B cell (primary cell): Measurements from ENCODE around the gene MANBA. TPM values are rescaled to one million over a fixed set of nuclear protein-coding genes. Genes with fewer than 3 reads are reported as not detected.

ENCODE experiments used
- ATAC-seq: fragments of 200-7000 bp; cut with Tn5 transposase; one replicate; pipeline ENCODE4 v1.10.0; 2021; ENCODE audit warnings: low read depth, mild to moderate bottlenecking, moderate number of reproducible peaks, moderate library complexity
- CTCF ChIA-PET: fragments of 350-600 bp; sonication (Branson Sonifier 250); formaldehyde crosslinking; loops from one replicate; lab custom pipeline; 2021; ENCODE audit warnings: antibody characterized with exemption, inconsistent platforms; lab: Charles Lee
- POLR2A ChIA-PET: fragments of 350-600 bp; sonication (Branson Sonifier 250); formaldehyde crosslinking; loops from one replicate; lab custom pipeline; 2021; ENCODE audit warnings: antibody characterized with exemption; lab: Charles Lee
- DNase-seq: peaks from one replicate; pipeline ENCODE4 v3.0.0; 2013
- H2AFZ ChIP-seq: 2 replicates; pipeline ENCODE4 v1.6.1; 2012; ENCODE audit warnings: mild to moderate bottlenecking, low read depth, low read length; ENCODE audit not compliant: insufficient read depth, poor library complexity, severe bottlenecking
- H3K27ac ChIP-seq, 2 donors: 1 replicate in 1 of 2; 2 replicates in 1 of 2; pipeline ENCODE4 v1.5.1; 2012 to 2013; ENCODE audit warnings: low read length in 2 of 2, mild to moderate bottlenecking in 2 of 2, moderate library complexity in 1 of 2
- H3K27me3 ChIP-seq, 4 experiments: fragments of 200-600 bp in 1 of 4; sonication (generic) in 1 of 4; replicated peaks in 1 of 4; 1 replicate in 2 of 4; 2 replicates in 2 of 4; pipeline versions ENCODE4 v1.6.1 to v1.7.0; 2013 to 2016; ENCODE audit warnings: low read length in 3 of 4, mild to moderate bottlenecking in 2 of 4, mixed read lengths in 1 of 4, moderate library complexity in 1 of 4; ENCODE audit not compliant: insufficient read depth in 4 of 4, control insufficient read depth in 3 of 4; ENCODE audit errors: control extremely low read depth in 1 of 4
- H3K36me3 ChIP-seq, 2 experiments: replicated peaks in 1 of 2; 1 replicate in 1 of 2; 2 replicates in 1 of 2; pipeline versions ENCODE4 v1.6.1 to v1.7.1; 2013; ENCODE audit warnings: low read length in 1 of 2; ENCODE audit not compliant: insufficient read depth in 2 of 2, control insufficient read depth in 1 of 2; ENCODE audit errors: control extremely low read depth in 1 of 2, extremely low read depth in 1 of 2
- H3K4me1 ChIP-seq, 2 donors: fragments of 200-600 bp in 1 of 2; sonication (generic) in 1 of 2; 1 replicate in 1 of 2; 2 replicates in 1 of 2; pipeline versions ENCODE4 v1.5.1 to v1.6.1; 2013 to 2017; ENCODE audit warnings: low read length in 2 of 2; ENCODE audit not compliant: control insufficient read depth in 2 of 2, insufficient read depth in 2 of 2
- H3K4me2 ChIP-seq: replicated peaks from 2 replicates; pipeline ENCODE3; 2012; ENCODE audit warnings: mild to moderate bottlenecking, low read depth, low read length; ENCODE audit not compliant: poor library complexity, severe bottlenecking
- H3K4me3 ChIP-seq, 5 experiments: fragments of 200-600 bp in 1 of 5; sonication (generic) in 1 of 5; 1 replicate in 3 of 5; 2 replicates in 2 of 5; pipeline versions ENCODE4 v1.5.1 to v1.7.0; 2011 to 2016; ENCODE audit warnings: low read length in 4 of 5, mild to moderate bottlenecking in 4 of 5, low read depth in 2 of 5, control low read depth in 1 of 5, moderate library complexity in 1 of 5; ENCODE audit not compliant: insufficient read depth in 1 of 5; ENCODE audit errors: control extremely low read depth in 1 of 5, extremely low read depth in 1 of 5
- H3K79me2 ChIP-seq: fragments of 200-600 bp; sonication (generic); one replicate; pipeline ENCODE4 v1.6.0; 2016; ENCODE audit warnings: low read length; ENCODE audit not compliant: control insufficient read depth, insufficient read depth
- H3K9ac ChIP-seq: fragments of 200-600 bp; sonication (generic); 2 replicates; pipeline ENCODE4 v1.6.1; 2017; ENCODE audit warnings: mild to moderate bottlenecking, low read length, moderate library complexity
- H3K9me3 ChIP-seq, 3 donors: one replicate each; pipeline versions ENCODE4 v1.6.1 to v1.7.1; 2013; ENCODE audit warnings: low read length in 2 of 3; ENCODE audit not compliant: control insufficient read depth in 2 of 3, insufficient read depth in 1 of 3; ENCODE audit errors: control extremely low read depth in 1 of 3
- H4K20me1 ChIP-seq: 2 replicates; pipeline ENCODE4 v1.6.0; 2012; ENCODE audit warnings: mild to moderate bottlenecking, low read length; ENCODE audit not compliant: insufficient read depth, control insufficient read depth, poor library complexity, severe bottlenecking
- H3K27ac Mint-ChIP-seq: one replicate; pipeline ENCODE4 v1.8.0; 2021; ENCODE audit warnings: mixed read lengths
- H3K27me3 Mint-ChIP-seq: one replicate; pipeline ENCODE4 v1.8.0; 2021; ENCODE audit warnings: mixed read lengths
- H3K4me1 Mint-ChIP-seq: one replicate; pipeline ENCODE4 v1.8.0; 2021; ENCODE audit warnings: mixed read lengths
- H3K4me3 Mint-ChIP-seq: one replicate; pipeline ENCODE4 v1.8.0; 2021; ENCODE audit warnings: mixed read lengths
- H3K9me3 Mint-ChIP-seq: one replicate; pipeline ENCODE4 v1.8.0; 2022; ENCODE audit warnings: mixed read lengths; ENCODE audit not compliant: insufficient read depth
- CTCF ChIP-seq: fragments of 200-600 bp; IDR thresholded peaks from one replicate; pipeline ENCODE4 v1.8.0; 2022; ENCODE audit warnings: antibody characterized with exemption, mild to moderate bottlenecking
- EZH2 ChIP-seq: IDR thresholded peaks from 2 replicates; pipeline ENCODE4 v1.6.1; 2012; ENCODE audit warnings: borderline replicate concordance, low read depth, mild to moderate bottlenecking, moderate library complexity, low read length; ENCODE audit not compliant: insufficient read depth, poor library complexity, severe bottlenecking
- WGBS: methylation state at CpG from one replicate; pipeline ENCODE4 v1.1.5; 2013; ENCODE audit warnings: missing lambda C conversion rate; ENCODE audit not compliant: insufficient coverage; 5-methylcytosine and 5-hydroxymethylcytosine counted together
- intact Hi-C: fragments of 100-400 bp; cut with micrococcal nuclease; formaldehyde crosslinking; loops from one replicate; pipeline ENCODE4 v1.10.0; 2022
- polyA plus RNA-seq: library from polyadenylated mRNA; depleted of rRNA; stranded (reverse); fragments of >200 nt; gene quantifications from 2 replicates; pipeline ENCODE4 v1.2.3, GENCODE V29; 2012
- total RNA-seq, 2 donors: library from RNA; stranded (reverse); fragments of 120-200 nt in 1 of 2; gene quantifications; 1 replicate in 1 of 2; 2 replicates in 1 of 2; pipeline versions ENCODE4 v1.2.3 to v1.2.4, GENCODE V29; 2013 to 2022

The MANBA gene
- total and polyA plus RNA-seq, 2 donors (not counting 1 experiment from before 2014, with no cell fraction given): 91.6 to 119 TPM

GRCh38 chr4:102787944-102788343 lies 27.2 kb upstream of the MANBA start:
- Histone ChIP-seq H3K4me1 (no peaks in the 10 kb centered on the region), H3K27me3 (no peaks in the 10 kb centered on the region), H3K9ac (no peak overlapping the region), H3K9me3 (peaks cover 0 to 2% (median 0%) of the 10 kb centered on the region in 3 donors), H3K4me3 (no peak overlapping the region), H3K36me3 (peaks cover 0 to 1% of the 10 kb centered on the region in 2 experiments), H2AFZ (no peak overlapping the region), H4K20me1 (no peaks in the 10 kb centered on the region), H3K27ac (no peak overlapping the region), H3K4me2 (no peak overlapping the region), H3K79me2 (no peaks in the 10 kb centered on the region)
- Mint-ChIP-seq H3K27me3 (no peaks in the 10 kb centered on the region), H3K4me1 (peaks cover 7% of the 10 kb centered on the region), H3K9me3 (peaks cover 2% of the 10 kb centered on the region), H3K27ac (no peak overlapping the region), H3K4me3 (no peak overlapping the region)
- intact Hi-C loops: no loop called here
- CTCF ChIA-PET: no interaction called here
- POLR2A ChIA-PET: no interaction called here
- WGBS: no CpG with 5 or more reads among the region's 3 CpGs
- DNase-seq: no peak
- no peak for ATAC-seq
- TF ChIP-seq CTCF (no peak), EZH2 (no peak)

GRCh38 chr4:102787096-102787881 lies 26.5 kb upstream of the MANBA start:
- CTCF ChIA-PET: interaction anchor here (0.9 kb wide), 1 partner anchor 41 kb away, joined by 3 read pairs; no protein-coding TSS in a partner anchor
- no peaks in the 10 kb centered on the region for H3K27me3 Mint-ChIP-seq
- Histone ChIP-seq H3K9me3 (peaks cover 0 to 2% (median 0%) of the 10 kb centered on the region in 3 donors), H3K27me3 (no peaks in the 10 kb centered on the region), H3K9ac (no peak overlapping the region), H3K27ac (no peak overlapping the region), H3K36me3 (peaks cover 0 to 1% of the 10 kb centered on the region in 2 experiments), H3K79me2 (no peaks in the 10 kb centered on the region), H3K4me1 (no peaks in the 10 kb centered on the region), H3K4me3 (no peak overlapping the region), H4K20me1 (no peaks in the 10 kb centered on the region), H3K4me2 (no peak overlapping the region), H2AFZ (no peak overlapping the region)
- POLR2A ChIA-PET: no interaction called here
- H3K4me1 Mint-ChIP-seq: peaks cover 7% of the 10 kb centered on the region
- H3K9me3 Mint-ChIP-seq: peaks cover 2% of the 10 kb centered on the region
- H3K27ac Mint-ChIP-seq: no peak overlapping the region
- DNase-seq (no peak), ATAC-seq (no peak)
- 100% methylated on average over 4 of the region's 7 CpGs for WGBS
- no peak overlapping the region for H3K4me3 Mint-ChIP-seq
- intact Hi-C loops: no loop called here
- no peak for TF ChIP-seq CTCF
- no peak for TF ChIP-seq EZH2
